ENCODE data around the gene TMEM11. TPM values are rescaled to one million over a fixed set of nuclear protein-coding genes. Genes with fewer than 3 reads are reported as not detected.

The TMEM11 gene
- total RNA-seq, 1 donor from 2014 or later: 14.3 TPM

GRCh38 chr17:21184570-21184969 is 29.4 kb downstream of the TMEM11 start:
- DNase-seq (ENCODE audit: low read depth): no peak

DNA sequence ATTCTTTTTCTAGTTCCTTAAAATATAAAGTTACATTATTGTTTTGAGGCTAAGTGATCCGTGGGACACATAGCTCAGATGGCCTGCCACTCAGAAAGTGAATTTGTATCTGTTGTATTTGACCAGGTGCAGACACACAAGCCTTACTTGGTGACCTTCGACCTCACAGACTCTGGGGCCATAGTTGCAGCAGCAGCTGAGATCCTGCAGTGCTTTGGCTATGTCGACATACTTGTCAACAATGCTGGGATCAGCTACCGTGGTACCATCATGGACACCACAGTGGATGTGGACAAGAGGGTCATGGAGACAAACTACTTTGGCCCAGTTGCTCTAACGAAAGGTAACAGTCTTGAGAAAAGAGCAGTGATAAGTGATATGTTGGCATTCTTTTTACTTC is 30.5 kb downstream of the TMEM11 start:
- no peak for DNase-seq (ENCODE audit: low read depth)

DNA sequence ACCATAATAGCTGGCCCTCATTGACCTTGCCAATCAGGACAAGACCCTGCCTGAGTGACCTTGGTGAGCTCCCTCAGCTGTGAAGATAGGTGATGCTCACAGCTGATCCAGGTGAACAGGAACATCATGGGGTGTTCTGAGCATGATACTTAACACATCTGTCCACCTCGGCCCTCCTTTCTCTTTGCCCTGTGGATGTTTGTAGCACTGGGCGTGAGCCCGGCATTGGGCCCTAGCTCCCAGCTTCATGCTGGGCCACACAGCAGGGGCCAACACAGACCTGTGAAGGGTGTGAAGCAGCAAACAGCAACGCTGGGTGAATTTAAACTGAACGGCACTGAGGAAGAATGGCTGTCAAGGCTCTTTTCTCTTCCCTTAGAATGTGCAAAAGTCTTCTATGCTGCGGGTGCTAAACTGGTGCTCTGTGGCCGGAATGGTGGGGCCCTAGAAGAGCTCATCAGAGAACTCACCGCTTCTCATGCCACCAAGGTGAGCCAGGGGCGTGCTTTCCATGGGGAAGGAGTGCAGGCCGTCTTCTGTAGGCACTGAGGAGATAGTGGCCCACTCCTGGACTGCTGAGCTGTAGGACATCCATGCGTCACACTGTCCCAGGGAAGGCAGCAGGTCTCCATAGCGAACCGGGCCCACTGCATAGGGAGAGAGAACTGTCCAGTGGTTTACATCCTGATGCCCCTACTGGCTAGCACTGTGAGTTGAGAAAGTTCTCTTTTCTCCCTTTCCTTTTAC is 35.9 kb downstream of the TMEM11 start:
- no peak for DNase-seq (ENCODE audit: low read depth)

GRCh38 chr17:21177401-21177800 is 36.6 kb downstream of the TMEM11 start:
- no peak for DNase-seq (ENCODE audit: low read depth)

- no peak for DNase-seq (ENCODE audit: low read depth)
Observed at GRCh38 chr17:21176773-21177395, 37.1 kb downstream of the TMEM11 start.

DNA sequence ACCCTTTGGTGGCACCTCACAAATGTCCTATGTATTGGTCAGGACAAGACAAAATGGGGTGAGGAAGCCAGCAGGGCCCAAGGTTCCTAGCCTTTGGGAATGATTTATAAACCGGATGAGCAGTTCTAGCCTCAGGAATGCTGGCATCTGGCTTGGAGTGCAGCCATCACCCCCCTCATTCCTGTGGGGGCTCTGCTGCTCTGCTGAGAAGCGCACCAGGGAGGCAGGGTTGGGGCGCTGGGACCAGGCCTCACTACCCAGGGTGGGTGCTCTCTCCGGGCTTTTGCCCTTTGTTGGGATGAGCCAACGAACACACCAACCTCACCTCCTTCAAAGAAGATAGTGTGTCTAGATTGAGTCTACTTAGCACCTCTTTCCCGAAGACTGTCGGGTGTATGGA is 39.2 kb downstream of the TMEM11 start:
- DNase-seq (ENCODE audit: low read depth): peak; percentile 17

- no peak for DNase-seq (ENCODE audit: low read depth)
Observed at GRCh38 chr17:21174186-21174585, 39.8 kb downstream of the TMEM11 start.

DNA sequence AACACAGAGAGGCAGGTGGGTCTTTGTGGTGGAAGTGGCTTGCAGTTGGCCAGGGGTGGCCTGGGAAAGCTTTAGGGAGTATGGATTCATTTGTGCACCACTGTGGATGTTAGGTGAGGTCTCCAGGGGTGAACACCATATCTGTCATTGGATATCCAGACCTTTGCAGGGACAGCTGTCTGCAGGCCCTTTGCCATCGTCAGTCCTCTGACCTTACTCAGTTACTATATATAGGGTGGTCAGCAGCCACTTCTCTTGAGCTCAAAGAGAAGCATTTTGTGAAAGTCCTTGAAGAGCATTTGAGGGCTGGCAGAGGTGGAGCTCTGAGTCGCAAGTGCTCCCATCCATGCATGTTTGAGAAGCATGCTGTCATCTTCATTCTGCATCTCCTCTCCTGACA is 40.4 kb downstream of the TMEM11 start:
- DNase-seq (ENCODE audit: low read depth): no peak

- DNase-seq (ENCODE audit: low read depth): no peak
Observed at GRCh38 chr17:21172846-21173245, 41.1 kb downstream of the TMEM11 start.

- DNase-seq (ENCODE audit: low read depth): no peak
Observed at GRCh38 chr17:21171970-21172510, 41.9 kb downstream of the TMEM11 start.

DNA sequence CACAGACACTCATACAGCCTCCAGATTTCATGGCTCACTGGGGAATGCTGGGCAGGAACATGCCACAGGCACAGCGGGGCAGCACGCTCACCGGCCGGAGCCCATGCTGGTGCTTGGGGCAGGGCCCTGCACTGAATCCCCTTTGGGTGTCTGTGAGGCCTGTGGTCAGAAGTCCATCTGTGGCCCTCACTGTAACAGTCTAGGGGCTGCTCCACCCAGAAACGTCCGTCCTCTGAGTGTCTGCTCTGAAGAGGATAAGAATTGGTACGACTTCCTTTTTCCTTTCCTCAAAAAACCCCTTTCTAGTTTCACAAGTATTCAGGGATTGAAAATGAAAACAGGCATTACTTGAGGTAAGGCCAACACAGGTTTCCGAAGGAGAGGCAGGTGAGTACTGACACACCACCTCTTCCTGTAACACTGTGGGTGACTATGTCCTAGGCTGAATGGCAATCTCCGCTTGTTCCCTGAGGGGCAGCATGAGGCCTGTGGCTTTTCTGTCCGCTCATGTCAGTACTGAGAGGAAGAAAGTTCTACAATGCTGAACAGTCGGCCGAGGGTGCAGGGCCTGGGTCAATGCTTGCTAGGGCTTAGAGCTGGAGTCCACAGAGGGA is 42.5 kb downstream of the TMEM11 start:
- no peak for DNase-seq (ENCODE audit: low read depth)

- no peak for DNase-seq (ENCODE audit: low read depth)
Observed at GRCh38 chr17:21170809-21171208, 43.2 kb downstream of the TMEM11 start.

DNA sequence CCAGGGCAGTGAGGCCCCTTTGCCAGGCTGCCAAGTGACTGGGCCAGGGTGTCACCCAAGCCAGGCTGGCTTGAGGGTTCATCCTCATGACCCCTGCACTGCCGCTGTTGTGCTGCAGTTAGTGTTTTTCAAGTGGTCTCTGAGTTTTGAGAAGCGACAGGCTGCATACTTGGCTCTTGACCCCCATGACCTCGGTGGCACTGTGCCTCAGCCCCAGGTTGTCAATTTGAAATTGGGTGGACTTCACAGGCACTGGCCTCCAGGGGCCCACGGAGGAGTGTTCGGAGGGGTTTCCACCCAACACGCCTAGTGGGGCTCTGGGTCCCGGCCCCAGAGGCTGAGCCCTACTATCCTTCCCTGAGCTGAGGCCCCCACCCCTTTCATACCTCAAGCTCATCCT is 44.5 kb downstream of the TMEM11 start:
- DNase-seq (ENCODE audit: low read depth): no peak

GRCh38 chr17:21168555-21168865 is 45.5 kb downstream of the TMEM11 start:
- no peak for DNase-seq (ENCODE audit: low read depth)

DNA sequence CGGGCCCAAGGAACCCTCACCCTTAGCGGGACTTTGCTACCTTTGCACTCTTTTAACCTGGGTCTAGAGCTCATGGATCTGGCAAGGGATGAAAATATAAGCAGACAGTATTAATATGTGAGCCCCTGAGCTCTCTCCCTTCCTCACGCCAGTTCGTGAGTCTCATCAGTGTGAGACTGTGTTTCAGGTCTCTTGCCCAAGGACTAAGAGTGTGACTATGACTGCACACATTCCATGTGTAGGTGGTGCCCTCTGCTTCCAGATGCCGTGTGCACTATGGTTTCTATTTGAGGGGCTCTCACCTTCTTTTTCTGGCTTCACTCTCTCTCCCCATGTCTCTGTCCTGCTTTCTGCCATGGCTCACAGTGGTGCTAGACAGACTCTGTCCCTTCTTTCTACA is 46.7 kb downstream of the TMEM11 start:
- DNase-seq (ENCODE audit: low read depth): peak; percentile 10

- no peak for DNase-seq (ENCODE audit: low read depth)
Observed at GRCh38 chr17:21166595-21167210, 47.3 kb downstream of the TMEM11 start.

DNA sequence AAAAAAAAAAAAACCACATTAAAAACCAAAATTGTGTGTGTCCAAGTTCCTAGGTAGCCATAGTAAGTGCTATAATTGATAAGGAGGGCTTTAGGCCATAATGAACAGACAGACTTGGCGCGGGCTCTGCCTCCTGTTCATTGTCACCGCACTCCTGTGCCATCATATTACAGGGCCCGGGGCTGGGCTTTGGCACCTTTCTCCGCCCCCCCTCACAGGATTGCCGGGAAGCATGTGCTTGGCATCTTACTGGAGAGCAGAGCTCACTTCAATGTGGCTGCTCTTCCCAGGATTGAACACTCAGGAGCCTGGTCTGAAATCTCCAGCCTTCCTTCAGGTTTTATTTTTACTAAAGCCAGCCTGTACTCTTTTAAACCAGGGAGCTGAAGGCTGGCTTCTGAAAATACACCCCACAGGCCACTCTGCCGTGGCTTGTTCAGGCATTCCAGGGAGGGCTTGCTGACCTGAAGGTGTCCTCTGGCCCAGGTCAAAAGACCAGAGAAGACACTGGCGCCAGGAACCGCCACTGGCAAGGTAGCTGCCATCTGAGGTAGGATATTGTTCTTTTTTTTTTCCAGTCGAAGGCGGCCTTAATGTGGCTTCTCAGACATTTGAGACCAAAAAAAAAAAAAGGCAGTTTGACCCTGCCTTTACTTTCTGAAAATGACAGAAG is 47.9 kb downstream of the TMEM11 start:
- DNase-seq (ENCODE audit: low read depth): no peak

GRCh38 chr17:21164620-21165019 is 49.3 kb downstream of the TMEM11 start:
- DNase-seq (ENCODE audit: low read depth): no peak

GRCh38 chr17:21164216-21164615 is 49.7 kb downstream of the TMEM11 start:
- no peak for DNase-seq (ENCODE audit: low read depth)

DNA sequence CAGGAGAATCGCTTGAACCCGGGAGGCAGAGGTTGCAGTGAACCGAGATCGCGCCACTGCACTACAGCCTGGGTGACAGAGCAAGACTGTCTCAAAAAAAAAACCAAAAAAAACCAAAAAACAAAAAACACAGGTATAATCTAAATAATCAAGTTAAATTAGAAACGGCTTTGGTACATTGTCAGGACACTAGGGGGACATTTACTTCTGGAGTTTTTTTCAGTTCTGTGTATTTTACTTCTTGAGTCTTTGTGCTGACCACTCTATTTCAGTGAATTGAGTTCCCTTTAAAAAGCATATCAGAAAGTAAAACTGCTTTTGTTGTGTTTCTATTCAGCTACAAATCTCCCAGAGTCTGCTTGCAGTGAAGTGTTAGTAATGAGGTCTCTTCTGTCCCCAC is 50.9 kb downstream of the TMEM11 start:
- no peak for DNase-seq (ENCODE audit: low read depth)

DNA sequence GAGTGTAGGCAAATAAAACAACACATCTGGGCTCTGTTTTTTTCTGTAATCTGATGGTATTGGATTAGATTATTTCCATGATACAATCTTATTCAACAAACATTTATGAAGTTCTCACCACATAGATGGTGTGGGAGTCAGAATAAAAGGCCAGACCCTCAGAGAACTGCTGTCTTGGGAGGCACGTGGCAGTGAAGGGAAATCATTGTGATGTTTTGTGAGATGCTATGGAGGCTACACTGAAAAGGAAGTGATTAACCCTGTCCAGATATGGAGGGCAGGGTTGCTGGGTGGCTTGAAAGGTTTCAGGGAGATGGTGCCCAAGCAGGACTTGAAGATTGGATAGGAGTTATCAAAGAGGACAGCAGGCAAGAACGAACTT is 51.6 kb downstream of the TMEM11 start:
- DNase-seq (ENCODE audit: low read depth): no peak
